Glutamatergic neuron (in vitro differentiated cells): ENCODE data around the gene NXNL1. TPM values are rescaled to one million over a fixed set of nuclear protein-coding genes. Genes with fewer than 3 reads are reported as not detected.

ENCODE experiments used
- DNase-seq: peaks from one replicate; pipeline ENCODE4 v3.0.0; 2022
- H3K27ac Mint-ChIP-seq: one replicate; pipeline ENCODE4 v1.8.0; 2020; ENCODE audit warnings: mild to moderate bottlenecking, mixed read lengths, inconsistent platforms; ENCODE audit not compliant: unreplicated experiment
- H3K27me3 Mint-ChIP-seq: one replicate; pipeline ENCODE4 v1.8.0; 2020; ENCODE audit warnings: mild to moderate bottlenecking, moderate library complexity, mixed read lengths, inconsistent platforms; ENCODE audit not compliant: unreplicated experiment
- H3K36me3 Mint-ChIP-seq: one replicate; pipeline ENCODE4 v1.8.0; 2020; ENCODE audit warnings: mild to moderate bottlenecking, mixed read lengths, inconsistent platforms; ENCODE audit not compliant: unreplicated experiment
- H3K4me1 Mint-ChIP-seq: one replicate; pipeline ENCODE4 v1.8.0; 2020; ENCODE audit warnings: mild to moderate bottlenecking, low read depth, mixed read lengths, inconsistent platforms; ENCODE audit not compliant: unreplicated experiment
- H3K4me3 Mint-ChIP-seq: one replicate; pipeline ENCODE4 v1.8.0; 2020; ENCODE audit warnings: mild to moderate bottlenecking, mixed read lengths, inconsistent platforms; ENCODE audit not compliant: unreplicated experiment
- H3K9me3 Mint-ChIP-seq: one replicate; pipeline ENCODE4 v1.8.0; 2020; ENCODE audit warnings: mild to moderate bottlenecking, moderate library complexity, mixed read lengths, inconsistent platforms; ENCODE audit not compliant: unreplicated experiment
- total RNA-seq: library from RNA; stranded (reverse); fragmentation: NEBNext Ultra II Directional; extraction: Animal tissue kit (Norgen Biotek cat#: 25700); gene quantifications from one replicate; pipeline ENCODE4 v1.2.1, GENCODE V29; 2021; ENCODE audit not compliant: unreplicated experiment
- TF ChIP-seq, protein P1 (sequence below): fragments of 200-600 bp; sonication (generic); IDR thresholded peaks from one replicate; pipeline ENCODE4 v1.5.0; 2021; ENCODE audit not compliant: partially characterized antibody, unreplicated experiment

NXNL1 gene
- total RNA-seq, 1 donor from 2014 or later: not detected

GRCh38 chr19:17489392-17490030 lies 28.8 kb upstream of the NXNL1 start:
- Mint-ChIP-seq H3K36me3 (no peaks in the 10 kb centered on the region), H3K27ac (peak overlapping the region; percentile 59), H3K9me3 (peaks cover 3% of the 10 kb centered on the region), H3K27me3 (peaks cover 7% of the 10 kb centered on the region), H3K4me1 (peaks cover 17% of the 10 kb centered on the region), H3K4me3 (peak overlapping the region; percentile 20)
- TF ChIP-seq, protein P1, sequence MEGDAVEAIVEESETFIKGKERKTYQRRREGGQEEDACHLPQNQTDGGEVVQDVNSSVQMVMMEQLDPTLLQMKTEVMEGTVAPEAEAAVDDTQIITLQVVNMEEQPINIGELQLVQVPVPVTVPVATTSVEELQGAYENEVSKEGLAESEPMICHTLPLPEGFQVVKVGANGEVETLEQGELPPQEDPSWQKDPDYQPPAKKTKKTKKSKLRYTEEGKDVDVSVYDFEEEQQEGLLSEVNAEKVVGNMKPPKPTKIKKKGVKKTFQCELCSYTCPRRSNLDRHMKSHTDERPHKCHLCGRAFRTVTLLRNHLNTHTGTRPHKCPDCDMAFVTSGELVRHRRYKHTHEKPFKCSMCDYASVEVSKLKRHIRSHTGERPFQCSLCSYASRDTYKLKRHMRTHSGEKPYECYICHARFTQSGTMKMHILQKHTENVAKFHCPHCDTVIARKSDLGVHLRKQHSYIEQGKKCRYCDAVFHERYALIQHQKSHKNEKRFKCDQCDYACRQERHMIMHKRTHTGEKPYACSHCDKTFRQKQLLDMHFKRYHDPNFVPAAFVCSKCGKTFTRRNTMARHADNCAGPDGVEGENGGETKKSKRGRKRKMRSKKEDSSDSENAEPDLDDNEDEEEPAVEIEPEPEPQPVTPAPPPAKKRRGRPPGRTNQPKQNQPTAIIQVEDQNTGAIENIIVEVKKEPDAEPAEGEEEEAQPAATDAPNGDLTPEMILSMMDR: no peak
- DNase-seq: no peak

DNA sequence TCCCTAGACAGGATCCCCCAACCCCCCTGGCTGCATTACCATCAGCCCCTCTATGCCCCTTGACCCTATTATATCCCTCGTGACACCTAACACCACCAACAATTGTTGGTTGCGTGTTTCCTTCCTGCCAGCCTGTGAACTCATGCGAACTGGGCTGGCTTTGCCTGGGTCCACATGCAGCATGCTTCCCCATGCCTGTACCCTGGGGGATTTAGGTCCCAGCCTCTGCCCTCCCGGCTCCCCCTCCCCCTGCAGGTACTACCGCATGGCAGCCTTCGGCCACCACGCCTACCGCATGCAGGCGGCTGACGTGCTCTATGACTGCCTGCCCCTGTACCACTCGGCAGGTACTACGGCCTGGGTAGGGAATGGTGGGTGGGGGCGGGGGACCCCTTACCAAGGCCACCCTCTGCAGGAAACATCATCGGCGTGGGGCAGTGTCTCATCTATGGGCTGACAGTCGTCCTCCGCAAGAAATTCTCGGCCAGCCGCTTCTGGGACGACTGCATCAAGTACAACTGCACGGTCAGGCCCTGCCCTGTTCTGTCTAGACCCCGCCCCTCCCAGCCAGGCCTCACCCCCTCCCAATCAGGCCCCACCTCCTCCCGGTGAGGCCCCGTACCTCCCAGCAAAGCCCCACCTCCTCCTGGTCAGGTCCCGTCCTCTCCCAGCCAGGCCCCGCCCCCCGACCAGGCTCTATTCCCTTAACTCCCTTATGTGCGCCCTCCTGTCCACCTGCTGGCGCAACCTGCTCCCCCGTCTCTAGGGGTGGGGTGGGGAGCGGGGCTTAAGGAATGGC lies 28.1 kb upstream of the NXNL1 start:
- peaks cover 3% of the 10 kb centered on the region for H3K9me3 Mint-ChIP-seq
- DNase-seq: peak; percentile 86
- H3K4me3 Mint-ChIP-seq: peak overlapping the region; percentile 63
- peaks cover 8% of the 10 kb centered on the region for H3K27me3 Mint-ChIP-seq
- H3K36me3 Mint-ChIP-seq: no peaks in the 10 kb centered on the region
- TF ChIP-seq, protein P1: no peak
- peak overlapping the region; percentile 45 for H3K27ac Mint-ChIP-seq
- peaks cover 17% of the 10 kb centered on the region for H3K4me1 Mint-ChIP-seq

DNA sequence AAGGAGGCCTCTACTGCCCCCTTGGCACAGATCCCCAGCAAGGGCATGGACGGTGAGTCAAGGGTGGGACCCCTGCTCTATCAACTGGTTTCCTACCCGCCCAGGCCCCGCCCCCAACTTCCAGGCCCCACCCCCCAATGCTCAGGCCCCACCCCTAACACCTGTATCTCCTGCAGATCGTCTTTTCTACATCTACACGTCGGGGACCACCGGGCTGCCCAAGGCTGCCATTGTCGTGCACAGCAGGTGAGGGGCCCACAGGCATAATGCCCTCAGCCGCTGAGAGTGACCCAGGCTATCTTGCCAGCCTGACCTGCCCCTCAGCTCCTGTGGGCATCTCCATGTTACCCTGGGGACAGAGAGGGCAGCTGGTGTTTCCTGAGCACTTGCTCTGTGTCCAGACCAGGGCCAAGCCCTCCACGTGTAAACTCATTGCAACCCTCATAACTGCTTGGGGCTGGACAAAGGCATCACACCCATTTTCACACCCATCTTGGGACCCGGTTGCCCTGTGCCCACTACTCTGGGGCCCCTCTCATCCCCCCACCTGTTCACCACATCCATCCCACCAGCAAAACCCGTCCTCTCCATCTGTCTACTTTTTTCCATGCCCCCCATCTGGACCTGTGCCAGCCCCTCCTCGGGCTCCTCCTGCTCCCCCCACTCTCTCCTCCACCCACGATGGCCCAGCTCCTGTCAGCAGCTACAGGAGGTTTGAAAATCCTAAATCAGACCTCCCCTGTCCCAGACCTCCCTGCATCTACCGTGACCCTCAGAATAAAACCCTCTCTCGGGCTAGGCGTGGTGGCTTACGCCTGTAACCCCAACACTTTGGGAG lies 26.8 kb upstream of the NXNL1 start:
- no peak overlapping the region for H3K27ac Mint-ChIP-seq
- H3K36me3 Mint-ChIP-seq: no peaks in the 10 kb centered on the region
- no peak for DNase-seq
- TF ChIP-seq, protein P1: no peak
- H3K9me3 Mint-ChIP-seq: peaks cover 8% of the 10 kb centered on the region
- peaks cover 10% of the 10 kb centered on the region for H3K27me3 Mint-ChIP-seq
- H3K4me3 Mint-ChIP-seq: peak overlapping the region; percentile 34
- H3K4me1 Mint-ChIP-seq: peaks cover 21% of the 10 kb centered on the region

GRCh38 chr19:17486545-17487240 lies 26.0 kb upstream of the NXNL1 start:
- TF ChIP-seq, protein P1: no peak
- Mint-ChIP-seq H3K9me3 (peaks cover 9% of the 10 kb centered on the region), H3K36me3 (no peaks in the 10 kb centered on the region), H3K4me3 (no peak overlapping the region), H3K27me3 (peaks cover 8% of the 10 kb centered on the region), H3K27ac (no peak overlapping the region), H3K4me1 (peaks cover 17% of the 10 kb centered on the region)
- no peak for DNase-seq
